NOMO-1 treated with DMSO at 0.1 percent for 48 hours (cell line): ENCODE data around the gene MTHFR.

Experiments used
- DNase-seq: peaks from one replicate; lab custom pipeline; 2025; ENCODE audit not compliant: unreplicated experiment; lab: John Stamatoyannopoulos, UW

MTHFR gene

DNA sequence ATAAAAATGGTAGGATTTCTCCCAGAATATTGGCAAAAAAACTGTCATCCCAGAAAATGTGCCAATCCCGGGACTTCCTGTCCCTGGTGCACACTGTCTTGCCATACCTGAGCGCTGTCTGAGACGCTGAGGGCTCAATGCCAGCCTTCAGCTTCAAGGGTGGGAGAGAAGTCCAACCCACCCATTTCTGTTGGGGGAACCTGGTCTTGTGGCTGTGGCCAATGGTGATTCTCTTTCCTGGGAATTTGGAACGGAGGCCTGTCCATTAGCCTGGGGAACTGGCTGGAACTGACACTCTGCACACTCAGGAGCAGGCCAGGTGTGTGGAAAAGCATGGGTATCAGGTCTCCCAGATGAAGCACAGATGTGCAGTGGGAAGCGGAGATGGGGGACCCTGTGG, 6.7 kb downstream of the MTHFR start:
- DNase-seq, result no peak

DNA sequence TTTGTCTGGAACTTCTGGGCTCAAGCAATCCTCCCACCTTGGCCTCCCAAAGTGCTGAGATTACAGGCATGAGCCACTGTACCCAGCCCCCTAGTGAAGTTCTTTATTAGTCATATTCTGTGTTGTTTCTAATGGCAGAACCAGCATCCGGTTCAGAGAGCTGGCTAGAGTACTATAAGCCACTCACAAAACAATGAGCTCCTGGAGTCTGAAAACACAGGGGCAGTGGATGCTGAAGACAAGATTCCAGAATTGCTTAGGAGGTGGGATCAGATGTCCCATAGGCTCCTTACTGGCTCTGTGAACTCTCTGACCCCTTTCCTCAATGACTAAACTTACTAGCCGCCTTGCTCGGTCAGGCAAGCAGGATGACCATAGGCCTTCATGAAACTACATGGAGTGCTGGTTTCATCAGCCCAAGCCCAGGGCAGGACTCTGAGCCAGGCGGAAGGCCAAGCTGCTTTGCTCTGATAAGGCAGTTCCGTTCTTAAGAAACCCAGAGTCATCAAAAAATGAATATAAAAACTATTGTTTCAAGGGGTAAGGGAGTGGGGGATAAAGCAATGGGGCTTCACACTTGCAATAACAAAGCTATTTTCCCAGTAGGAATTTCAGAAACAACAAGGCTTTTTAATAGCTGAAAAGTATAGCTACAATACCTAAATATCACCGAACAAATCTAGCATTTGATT, 8.1 kb downstream of the MTHFR start:
- no peak for DNase-seq

DNA sequence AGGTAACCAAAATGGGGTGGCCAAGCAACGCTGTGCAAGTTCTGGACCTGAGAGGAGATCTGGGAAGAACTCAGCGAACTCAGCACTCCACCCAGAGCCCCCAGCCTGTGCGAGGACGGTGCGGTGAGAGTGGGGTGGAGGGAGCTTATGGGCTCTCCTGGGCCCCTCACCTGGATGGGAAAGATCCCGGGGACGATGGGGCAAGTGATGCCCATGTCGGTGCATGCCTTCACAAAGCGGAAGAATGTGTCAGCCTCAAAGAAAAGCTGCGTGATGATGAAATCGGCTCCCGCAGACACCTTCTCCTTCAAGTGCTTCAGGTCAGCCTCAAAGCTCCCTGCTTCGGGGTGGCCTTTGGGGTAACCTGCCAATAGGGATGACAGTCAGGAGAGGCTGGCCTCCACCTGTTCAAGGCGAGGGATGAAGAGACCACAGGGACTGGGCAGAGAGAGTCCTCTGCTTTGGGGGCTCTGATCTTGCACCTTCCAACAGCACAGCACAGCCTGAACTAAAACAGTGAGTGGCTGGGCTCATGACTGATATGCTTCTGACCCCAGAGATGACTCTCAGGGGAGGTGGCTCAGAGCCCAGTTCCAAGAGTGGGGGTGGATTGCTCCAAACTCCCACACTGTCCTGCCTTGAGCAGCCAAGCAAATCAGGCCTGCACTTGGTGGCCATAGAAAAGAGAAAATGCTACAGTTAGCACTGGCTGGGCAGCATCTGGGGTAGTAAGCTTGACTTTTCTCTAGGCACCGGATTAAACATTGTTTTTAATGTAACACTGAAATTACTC, 9.5 kb downstream of the MTHFR start:
- DNase-seq, result no peak

DNA sequence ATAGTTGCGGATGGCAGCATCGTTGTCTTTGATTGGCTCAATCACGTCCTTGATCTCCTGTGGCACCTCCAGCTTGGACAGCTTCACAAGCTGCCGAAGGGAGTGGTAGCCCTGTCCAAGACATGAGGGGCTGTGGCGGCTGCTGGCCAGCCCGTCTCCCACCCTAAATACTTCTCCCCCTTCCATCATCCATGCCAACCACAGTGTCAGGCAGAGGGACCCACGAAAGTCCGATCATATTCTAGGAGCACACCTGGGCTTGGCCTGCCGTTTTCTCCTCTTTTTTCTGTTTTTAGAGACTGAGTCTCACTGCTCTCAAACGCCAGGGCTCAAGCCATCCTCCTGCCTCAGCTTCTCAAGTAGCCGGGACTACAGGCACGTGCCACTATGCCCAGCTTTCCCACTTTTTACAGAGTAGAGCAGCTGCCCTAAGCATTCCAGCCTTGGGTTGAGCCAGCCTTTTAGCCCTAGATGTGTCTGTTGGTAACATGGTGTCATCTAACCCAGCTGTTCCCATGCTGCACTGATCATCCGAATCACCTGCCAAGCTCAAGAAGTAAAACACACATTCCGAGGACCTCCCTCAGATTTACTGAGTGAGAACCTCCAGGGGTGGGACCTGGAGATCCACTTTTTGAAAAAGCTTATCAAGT, 10.4 kb downstream of the MTHFR start:
- DNase-seq, result no peak

DNA sequence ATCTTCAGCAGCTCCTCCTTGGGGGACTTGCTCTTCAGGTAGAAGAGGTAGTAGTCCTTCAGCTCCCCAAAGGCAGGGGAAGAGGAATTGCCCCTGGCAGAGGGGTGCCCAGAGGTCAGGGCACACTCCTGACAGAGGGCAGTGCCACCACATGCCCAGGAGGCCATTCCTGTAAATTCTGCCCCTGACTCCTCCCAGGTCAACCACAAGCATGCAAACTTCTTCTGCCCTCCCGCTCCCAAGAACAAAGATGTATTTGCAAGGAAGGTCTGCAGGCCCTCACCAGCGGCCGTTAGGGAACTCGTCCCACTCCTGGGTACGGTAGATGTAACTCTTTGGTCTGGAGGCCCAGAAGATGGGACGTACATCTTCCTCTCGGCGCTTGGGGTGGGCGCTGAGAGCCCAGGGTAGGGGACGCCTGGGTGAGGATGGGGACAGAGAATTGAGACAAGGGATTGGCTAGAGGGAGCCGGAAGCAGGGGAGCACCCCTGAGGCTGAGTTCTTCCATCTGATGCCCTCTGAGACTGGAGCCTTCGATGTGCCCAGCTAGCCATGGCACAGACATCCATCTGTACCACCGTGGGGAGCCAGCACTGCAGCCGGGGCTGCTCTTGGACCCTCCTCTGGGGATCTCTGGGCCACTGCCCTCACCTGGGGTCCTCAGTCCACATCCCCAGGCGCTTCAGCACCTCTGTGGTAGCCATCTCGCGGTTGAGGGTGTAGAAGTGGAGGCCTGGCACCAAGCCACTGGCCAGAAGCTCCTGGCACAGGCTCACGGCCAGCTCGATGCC, 11.1 kb downstream of the MTHFR start:
- no peak for DNase-seq

DNA sequence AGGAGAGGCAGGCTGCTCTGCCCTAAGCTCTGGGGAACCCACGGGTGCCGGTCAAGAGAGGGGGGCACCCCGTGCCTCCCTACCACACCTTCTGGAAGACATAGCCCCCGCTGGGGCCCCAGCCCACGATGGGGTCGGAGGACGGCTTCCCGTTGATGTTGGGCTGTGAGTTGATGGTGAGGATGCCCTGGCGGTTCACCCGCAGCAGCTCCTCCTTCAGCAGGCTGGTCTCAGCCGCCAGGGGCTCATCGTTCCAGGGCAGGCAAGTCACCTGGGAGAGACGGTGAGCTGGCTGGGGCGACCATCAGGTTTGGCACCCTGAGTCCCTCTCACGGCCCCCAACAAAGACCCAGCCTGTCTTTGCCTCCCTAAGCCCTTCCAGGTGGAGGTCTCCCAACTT, 11.9 kb downstream of the MTHFR start:
- no peak for DNase-seq

DNA sequence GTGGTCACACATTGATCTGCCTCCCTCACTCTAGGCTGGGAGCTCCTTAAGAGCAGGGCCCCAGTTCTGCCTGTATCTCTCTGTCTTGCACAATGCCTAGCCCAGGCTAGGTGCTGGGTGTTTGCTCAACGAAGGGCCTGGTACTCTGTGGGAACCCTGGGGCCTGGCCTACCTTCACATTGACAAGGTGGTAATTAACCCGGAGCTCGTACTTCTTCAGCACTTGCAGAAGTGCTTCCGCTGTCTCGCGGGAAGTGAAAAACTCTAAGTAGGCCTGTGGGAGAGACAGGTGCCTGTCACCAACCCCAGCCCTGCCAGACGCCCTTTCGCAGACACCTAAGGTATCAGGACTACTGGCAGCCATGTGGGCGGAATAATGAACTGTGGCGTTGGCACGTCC, 13.7 kb downstream of the MTHFR start:
- DNase-seq, result peak; percentile 5

DNA sequence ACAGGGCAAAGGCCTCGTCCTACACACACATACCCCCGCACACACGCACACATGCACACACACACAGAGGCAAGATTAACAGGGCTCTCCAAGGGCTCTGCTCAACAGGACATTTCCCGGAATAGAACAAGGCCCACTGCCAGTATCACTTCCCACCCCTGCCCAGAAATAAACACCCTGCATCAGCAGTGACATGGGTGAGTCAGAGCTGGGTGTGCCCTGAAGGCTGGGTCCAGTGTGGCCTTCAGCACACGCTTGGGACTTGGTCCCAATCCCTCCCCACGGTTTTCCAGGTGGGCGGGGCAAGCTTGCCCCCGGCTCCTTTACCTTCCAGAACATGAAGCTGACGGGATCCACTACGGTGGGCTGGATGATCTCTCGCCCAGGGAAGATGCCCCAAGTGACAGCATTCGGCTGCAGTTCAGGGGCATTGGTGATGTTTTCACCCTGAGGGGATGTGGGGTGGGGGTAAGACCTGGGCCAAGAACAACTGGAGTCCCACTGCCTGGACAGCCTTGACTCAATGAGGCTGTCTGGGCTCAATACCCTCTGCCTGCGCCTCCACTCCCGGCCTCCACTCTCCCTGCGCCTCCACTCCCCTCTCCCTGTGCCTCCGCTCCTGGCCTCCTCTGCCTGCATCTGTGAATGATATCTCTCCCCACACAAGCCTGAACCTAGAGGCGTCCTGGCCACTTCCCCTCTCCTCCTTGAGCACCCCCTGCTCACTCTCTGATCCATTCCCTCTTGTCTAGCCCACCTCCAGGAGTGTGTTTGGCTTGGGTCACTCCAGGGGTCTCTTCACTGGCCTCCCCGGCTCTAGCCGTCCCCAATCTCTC, 14.7 kb downstream of the MTHFR start:
- peak; percentile 83 for DNase-seq

DNA sequence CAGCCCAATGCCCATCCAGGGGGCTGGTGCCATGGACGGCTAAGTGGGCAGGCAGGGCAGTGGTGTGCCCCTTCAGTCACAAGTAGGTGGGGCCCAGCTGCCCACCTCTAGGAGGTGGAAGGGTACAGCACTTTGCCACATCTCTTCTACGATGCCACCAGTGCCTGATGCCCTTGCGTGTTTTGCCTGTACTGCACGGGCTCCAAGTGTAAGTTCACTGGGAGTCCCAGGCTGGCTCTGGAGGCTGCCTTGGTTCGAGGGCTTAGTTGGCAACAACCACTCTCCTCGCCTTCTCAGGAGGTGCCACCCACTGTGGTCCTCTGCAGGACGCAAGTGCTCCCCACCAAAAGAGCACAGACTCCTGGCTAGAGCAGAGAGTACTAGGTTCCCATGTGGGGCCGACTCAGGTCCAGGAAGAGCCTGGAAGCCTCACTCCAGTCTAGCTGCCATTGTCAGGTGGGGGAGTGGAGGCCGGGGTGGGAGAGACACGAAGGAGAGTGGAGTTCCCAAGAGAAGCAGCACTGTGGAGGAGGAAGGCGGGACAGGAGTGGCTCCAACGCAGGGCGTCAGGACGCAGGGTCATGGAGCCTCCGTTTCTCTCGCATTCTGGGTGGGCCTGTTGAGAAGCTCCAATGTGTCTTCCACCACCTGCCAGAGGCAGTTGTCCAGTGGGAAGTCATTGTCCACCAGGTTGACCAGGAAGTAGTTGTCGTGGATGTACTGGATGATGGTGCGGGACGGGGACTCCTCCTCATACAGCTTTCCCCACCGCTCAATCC, 15.5 kb downstream of the MTHFR start:
- no peak for DNase-seq

DNA sequence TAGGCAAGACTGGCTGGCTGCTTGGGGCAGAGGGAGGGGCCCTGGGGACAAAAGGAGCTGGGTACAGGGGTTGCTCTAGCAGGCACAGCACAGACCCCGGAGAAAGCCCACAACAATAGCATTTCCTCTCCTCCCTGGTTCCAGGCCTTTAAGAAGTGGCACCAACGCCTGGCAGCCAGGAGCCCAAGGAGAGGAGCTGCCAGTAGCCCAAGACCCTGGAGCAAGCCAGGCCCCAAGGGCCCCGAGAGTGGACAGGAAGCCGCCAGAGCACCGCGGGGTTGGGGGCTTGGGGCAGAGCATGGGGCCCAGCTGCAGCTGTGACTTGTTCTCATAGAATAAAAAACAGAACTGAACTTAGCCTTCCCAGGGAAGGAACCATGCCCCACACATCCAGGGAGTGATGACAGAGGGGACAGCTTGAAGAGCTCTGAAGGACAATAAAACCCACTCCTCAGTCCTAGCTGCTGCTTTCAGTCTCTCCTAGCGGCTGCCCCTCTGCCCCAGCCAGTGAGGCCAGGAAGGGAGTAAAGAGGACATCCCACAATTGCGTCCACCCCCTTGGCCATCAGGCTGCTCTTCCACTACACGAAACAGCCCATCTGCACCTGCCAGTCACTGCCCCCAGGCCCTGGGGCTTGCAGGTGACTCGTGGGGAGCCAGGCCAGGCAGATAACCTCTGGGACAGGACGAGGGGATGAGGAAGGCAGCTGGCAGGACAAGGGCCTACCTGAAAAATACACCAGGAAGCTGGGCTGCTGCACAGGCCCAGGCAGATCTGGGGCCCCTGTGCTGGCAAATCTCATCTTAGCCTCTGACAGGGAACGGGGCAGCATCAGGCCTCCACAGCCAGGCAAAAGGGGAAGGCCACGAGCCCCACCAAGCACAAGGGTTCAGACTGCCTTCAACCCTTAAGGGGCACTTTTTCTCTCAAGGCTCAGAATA, 16.4 kb downstream of the MTHFR start:
- no peak for DNase-seq

DNA sequence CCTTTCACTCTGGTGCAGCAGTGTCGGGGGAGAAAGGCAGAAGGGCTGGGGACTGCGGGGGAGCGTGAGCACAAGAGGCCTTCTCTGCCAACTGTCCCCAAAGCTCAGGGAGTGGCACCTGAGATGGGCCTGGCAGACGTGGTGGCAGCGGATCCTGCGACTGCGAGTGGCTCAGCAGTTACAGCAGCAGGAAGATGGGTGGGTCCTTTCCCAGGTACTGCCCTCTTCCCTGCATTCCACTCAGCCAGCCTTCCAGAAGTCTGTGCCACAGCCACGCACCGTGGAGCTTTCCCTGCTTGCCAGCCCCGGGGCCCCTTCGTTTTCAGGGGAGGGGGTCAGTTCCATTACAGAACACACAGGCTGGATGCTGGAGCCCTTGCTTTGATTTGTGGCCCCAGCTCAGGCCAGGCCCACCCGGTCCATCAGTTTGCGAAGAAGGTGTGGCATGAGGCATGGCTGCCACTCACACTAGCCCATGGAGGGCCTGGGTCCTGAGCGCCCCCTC, 17.2 kb downstream of the MTHFR start:
- no peak for DNase-seq

DNA sequence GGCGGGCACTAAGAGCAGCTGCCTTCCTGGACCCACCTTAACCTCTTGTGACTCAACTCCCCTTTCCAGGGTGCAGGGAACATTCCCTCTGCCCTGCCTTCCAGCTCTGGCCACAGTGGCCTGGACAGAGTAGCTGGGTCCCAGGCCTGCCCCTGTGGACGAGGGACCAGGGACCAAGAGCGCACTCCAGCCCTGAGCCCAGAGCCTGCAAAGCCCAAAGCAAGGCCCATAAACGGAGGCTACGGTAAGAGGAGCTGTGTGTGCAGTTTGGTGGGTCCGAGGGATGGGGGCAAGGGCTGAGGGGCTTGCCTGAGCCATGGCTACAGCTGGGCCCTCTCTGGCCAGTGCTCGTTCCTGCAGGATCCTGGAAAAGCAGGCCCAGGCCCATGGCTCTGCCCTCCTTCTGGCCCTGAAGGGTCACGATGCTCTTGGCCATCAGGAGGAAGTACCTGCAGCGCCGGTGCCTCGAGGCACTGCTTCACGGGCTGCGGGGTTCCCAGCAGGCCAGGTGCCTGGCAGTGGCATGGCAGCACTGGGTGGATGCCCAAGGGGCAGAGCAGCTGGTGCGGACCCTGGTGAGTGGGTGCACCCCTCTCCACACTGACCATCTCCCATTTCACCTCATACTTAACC, 17.8 kb downstream of the MTHFR start:
- no peak for DNase-seq

DNA sequence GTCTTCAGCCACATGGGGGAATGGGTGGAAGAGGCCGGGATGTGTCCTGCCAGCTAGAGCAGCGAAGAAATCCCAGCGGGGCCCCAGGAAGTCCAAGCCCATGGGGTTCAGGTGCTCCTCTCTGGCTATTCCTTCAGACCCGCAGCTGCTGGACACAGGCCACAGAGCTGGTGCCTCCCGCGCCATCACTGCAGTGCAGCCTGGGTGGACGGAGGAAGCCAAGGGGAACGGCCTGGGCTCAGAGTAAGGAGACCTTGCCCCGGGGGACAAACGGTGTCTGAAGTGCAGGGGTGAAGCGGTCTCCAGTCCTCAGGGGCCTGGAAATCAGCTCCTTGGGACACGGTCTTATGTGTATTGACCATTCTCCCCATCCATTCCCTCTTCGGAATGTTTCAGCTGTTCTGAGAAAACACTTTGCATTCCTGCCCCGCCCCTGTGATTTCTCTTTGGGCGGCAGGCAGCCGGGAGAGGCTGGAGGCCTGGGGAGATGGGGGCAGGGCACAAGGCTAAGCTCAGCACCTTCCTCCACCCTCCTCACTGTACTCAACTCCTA, 18.4 kb downstream of the MTHFR start:
- DNase-seq, result no peak

DNA sequence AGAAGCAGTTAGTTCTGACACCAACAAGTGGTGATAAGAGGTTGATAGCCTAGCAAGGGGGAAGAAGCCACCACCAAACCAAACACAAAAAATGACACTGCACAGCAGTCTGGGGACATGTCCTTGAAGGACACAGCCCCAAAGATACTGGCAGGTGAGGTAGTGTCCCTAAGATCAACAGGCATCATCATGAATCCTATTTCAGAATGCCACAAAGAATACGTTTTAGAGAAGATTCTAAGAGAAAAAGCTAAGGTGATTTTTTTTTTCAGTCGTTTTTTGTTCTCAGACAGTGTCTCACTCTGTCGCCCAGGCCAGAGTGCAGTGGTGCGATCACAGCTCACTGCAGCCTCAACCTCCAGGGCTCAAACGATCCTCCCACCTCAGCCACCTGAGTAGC, 19.6 kb downstream of the MTHFR start:
- no peak for DNase-seq

DNA sequence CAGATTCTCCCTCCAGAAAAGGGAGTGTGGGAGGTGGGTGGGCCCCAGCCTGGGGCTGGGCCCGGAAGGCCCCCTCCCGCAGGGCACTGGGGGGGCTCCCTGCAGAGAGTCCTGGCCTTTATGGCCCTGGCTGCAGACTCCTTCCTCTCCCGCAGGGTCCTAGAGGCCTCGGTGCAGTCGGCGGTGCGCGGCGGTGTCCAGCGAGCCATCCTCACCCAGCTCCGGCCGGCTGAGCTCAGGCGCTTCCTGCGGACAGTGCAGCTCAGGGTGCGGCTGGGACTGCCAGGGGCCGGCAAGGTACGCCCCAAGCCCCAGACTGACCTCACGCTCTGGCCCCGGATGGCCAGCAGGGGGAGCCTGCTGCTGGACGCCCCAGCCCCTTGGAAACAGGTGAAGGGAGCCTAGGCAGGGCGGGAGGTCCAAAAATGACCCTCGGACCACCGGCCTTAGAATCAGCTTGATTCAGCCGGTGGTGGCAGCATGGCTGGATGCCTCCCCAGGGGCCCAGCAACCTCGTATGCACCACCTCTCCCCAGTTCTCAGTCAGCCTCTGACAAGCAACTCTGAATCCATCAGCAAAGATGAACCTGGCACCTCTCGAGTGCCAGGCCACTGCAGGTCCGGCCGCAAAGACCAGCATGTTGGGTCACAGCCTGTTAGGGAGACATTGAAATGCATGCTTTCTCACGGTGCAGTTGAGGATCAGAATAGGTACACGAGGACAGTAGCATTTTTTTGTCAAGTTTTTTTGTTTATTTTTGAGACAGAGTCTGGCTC, 20.6 kb downstream of the MTHFR start:
- DNase-seq, result peak; percentile 10

DNA sequence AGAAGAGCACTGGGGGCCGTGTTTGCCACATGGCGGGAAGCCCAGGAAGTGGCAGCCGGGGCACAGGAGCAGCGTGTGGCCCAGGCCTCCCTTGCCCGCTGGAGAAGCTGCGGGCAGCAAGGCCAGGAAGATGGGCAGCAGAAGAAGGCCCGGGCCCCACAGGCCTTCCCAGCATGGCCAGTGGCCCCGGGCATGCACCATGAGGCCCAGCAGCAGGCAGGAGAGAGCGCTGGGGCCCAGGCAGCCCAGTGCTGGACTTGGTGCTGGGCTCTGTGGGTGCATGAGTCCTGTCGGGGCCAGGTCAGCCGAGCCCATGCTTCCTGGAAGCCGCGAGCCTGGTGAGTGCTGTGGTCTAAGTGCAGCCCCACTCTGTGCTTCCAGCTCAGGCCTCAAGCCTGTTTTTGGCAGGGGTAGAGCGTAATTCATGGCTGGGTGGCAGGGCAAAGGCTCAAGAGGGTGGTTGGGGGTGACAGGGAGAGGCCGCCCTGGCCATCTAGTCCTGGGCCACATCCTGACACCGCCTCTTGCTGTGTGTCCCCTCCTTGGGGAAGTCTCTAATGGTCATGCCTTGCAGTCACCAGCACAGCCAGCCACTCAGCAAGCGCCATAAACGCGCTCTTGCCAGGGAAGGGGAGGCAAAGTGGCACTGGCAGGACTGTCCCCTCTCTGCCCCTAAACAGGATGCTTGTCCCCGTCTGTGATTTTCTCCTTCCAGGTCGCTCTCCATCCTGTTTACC, 21.3 kb downstream of the MTHFR start:
- no peak for DNase-seq
